HUDEP-2 (cell line): ENCODE data around the gene DENND4A.

Source experiments
- DNase-seq, 76 experiments: peaks; one replicate each; lab custom pipeline; 2025; ENCODE audit not compliant: unreplicated experiment in 76 of 76; lab: John Stamatoyannopoulos, UW

DENND4A gene

DNA sequence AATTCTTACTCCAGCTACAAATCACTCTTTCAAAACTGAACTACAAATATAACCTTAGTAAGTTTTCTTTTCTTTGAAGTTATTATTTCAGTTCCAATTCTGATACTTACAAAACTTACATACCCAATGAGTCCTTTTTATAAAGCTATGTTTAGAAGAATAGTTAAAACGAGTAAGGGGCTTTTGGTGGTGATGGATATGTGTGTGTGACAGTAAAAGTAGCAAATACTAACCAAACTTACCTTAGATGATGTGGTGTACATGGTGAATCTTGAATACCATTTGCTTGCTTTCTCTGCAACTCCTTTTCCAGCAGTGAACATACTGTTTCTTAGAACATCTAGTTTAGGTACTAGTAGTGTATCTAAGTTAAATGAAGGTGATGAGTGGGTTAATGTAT is 101.9 kb downstream of the DENND4A start:
- DNase-seq, result no peak

DNA sequence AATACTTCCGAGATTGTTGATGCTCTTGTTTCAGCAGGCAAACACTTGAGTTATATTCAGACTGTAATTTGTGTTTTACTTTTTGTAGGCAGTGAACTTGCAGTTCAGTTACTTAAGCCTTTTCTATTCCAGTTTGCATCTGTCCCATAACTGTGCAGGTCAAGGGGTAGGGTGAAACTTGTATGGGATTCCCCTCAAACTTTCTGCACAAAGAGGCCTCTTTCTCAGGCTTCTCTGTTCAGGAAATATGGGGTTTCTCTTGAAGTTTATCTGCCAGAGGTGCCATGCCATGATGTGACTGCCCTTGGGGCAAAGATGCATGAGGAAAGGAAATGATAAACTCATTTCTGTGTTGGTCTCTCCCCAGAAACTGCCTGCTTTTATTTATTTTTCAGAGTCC is 103.6 kb downstream of the DENND4A start:
- DNase-seq, result no peak

DNA sequence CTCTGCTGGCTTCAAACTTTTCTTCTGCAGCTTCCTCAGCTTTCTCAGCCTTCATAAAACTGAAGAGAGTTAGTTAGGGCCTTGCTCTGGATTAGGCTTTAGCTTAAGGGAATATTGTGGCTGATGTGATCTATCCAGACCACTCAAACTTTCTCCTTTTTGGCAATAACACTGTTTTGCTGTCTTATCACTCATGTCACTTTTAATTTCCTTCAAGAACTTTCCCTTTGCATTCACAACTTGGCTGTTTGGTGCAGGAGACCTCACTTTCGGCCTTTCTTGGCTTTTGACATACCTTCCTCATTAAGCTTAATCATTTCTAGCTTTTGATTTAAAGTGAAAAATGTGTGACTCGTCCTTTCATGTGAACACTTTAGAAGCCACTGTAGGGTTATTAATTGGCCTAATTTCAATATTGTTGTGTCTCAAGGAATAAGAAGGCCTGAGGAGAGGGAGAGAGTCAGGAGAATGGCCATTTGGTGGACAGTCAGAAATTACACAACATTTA is 109.6 kb downstream of the DENND4A start:
- no peak for DNase-seq

DNA sequence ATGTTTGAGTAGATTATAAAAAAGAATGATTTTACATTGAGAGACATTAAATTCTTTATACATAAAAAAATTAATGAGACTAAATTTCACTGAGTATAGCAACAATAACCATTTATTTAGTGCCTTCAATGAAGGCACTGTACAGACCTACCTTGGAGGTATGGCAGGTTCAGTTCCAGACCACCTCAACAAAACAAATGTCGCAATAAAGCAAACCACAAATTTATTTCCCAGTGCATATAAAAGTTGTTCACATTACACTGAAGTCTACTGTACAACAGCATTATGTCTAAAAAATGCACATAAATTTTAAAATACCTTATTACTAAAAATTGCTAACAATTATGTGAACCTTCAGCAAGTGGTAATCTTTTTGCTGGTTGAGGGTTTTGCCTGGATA is 111.5 kb downstream of the DENND4A start:
- DNase-seq, result no peak

DNA sequence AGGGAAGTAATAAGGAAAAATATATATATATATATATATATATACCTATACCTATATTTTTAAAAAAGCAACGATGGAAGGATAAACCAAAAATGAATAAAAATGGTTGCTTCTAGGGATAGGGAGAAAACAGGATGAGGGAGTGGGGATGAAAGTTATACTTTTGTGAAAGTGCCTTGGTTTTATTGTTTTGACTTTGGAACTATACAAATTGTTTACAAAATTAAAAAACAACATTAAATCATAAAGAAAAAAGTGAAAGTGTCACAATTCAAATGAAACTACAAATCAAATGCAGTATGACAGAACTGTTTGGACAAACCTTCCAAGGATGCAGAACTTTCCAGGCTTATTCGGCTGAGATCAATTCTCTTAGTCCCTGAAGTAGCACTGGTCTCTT is 116.0 kb downstream of the DENND4A start:
- DNase-seq, result no peak

DNA sequence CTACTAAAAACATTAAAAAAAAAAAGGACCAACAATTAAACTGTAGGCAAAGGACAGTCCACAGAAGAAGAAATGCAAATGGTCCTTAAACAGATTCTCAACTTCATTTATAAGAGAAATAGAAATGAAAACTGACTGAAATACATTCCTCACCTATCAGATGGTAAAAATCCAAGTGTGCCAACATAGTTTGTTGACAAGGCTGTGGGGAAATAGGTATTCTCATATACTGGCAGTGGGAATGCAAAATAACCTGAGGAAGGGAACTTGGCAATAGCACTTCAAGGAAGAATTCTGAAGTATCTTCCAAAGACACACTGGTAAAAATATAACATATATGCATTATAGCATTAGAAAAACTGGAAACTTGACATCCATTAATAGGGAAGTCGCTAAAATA is 116.5 kb downstream of the DENND4A start:
- DNase-seq, result no peak

DNA sequence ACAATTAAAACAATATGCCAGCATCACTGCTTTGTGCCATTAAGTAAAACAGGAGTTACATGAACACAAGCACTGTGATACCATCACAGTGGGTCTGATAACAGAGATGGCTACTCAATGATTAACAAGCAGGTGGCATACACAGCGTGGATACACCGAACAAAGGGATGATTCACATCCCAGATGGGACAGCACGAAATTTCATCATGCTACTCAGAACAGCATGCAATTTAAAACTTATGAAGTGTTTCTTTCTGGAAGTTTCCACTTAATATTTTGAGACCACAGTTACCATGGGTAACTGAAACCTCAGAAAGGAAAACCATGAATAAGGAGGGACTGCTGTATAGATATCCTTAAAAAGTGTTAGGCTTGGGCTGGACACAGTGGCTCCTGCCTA is 125.8 kb downstream of the DENND4A start:
- no peak for DNase-seq

DNA sequence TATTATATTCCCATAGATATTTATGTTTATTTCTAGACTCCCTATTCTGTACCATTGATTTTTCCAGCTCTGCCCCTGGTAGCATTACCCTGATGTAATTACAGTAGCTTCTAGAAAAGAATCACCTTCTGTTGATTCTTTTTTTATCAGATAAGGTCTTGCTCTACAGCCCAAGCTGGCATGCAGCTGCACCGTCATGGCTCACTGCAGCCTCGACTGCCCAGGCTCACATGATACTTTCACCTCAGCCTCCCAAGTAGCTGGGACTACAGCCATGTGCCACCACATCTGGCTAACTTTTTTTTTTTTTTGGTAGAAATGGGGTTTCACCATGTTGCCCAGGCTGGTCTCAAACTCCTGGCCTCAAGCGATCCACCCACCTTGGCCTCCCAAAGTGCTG is 128.6 kb downstream of the DENND4A start:
- no peak for DNase-seq

DNA sequence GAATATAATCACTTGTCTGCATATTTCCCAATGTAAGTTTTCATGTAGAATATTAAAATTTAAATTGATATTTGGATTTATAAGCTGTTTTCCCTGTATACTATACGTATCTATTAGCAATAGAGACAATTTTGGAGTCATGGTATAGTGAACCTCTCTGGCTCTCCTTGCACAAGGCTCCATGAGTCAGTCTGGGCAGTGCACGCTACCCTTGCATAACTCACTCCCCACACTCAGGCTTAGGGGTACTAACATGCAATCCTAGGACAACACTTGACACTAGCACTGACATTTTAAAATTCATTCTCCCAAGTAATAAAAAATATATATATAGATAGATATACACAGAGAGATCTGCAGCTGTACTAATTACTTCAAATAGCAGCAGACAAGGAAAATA is 131.2 kb downstream of the DENND4A start:
- DNase-seq, result no peak

DNA sequence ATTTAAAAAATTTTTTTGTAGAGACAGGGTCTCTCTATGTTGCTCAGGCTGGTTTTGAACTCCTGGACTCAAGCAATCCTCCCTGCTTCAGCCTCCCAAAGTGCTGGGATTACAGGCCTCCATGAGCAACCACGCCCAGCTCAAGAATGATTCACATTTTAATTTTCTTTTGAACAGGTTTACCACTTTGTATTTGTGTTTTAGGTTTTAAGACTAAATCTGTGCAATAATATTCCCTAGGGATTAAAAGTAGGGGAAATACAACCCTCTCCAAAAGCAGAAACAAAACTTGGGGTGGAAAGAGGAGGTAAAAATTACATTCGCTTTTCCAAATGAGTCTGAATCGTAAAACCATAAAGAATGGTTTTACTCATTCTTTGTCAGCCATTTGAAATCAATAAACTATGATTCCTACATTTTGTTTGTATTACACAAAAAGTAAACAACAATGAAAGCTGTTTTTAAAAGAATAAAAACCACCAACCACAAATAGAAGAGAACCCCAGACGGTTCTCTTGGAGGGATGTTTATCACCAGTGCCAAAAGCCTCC is 132.5 kb downstream of the DENND4A start:
- no peak for DNase-seq

DNA sequence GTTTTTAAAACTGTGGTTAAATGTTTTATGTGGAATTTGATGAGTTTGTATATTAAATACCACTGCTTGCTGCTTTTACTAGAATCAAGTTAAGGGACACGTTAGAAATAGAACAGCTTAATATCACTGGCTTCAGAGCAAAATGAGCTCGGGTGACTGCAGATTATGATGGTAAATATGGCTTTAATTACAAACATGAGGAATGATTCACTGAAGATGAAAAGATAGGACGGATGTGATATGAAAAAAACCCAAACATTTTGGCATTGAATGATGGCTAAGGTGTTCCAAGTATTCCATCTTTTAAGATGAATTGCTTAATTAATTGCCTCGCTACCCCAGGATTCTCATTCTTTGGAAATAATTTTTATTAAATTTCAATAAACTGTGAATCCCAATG is 136.6 kb downstream of the DENND4A start:
- DNase-seq, result no peak

DNA sequence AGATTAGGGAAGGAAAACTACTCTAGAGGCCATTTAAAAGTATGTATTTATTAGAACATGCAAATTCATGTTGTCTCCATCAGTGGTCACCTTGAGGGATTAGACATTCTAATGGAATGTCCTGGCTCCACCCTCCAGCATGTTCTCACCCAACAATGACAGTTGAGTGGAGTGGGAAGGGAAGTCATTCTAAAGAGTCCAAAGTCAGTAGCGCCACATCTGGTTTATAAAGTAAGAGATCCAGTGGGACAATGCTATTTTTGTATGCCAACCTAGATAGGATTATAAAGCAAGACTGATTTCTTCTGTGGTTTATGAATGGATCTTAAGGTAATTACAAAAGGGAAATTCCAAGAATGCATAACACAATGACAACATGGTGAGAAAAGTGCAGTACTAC is 137.1 kb downstream of the DENND4A start:
- DNase-seq, result no peak

DNA sequence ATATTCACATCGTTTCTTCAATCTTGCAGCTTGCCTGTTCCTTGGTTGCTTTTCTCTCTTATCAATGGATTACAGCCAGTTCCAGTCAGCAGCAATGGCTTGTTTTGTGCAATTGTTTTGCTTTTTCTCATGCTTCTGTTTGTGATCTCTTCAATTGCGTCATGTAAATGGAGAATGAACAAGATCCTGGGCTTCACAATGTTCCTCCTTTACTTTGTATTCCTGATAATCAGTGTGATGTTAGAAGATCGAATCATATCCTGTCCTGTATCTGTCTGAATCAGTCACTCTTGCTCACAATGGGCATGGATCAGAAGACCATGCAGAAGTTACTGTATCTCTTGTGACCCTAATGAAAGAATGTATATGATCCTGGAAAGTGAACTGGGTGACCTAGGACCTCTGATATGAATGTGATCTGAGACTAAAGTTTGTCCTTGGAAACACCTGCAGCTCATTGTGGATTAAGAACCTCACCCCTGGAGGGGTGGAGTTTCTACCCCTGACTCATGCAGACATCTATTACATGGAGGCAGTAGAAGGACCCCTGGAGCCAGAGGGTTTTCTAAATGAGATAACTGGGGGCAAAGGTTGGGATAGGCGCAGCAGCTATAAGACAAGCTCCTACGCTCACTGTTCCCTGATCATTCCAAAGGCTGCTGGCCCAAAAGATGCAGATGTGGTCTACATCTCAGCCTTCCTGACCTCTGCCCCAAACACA is 138.1 kb downstream of the DENND4A start:
- no peak for DNase-seq

DNA sequence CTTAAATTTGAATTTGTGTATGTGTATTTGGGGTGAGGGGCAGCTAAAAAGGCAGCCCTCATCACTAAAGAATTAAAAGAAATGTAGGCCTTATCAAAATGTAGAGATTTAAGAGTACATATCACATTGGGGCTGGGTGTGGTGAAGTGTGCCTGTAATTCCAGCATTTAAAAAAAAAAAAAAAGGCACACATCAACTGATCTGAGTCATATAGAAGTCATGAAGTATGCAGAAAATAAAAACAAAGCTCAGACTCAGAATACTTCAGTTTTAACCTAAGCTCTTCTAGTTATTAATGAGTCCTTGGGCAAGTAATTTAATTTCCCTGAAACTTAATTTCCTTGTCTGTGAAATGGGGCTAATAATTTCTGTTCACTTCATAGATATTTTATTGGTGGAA is 138.8 kb downstream of the DENND4A start:
- no peak for DNase-seq

DNA sequence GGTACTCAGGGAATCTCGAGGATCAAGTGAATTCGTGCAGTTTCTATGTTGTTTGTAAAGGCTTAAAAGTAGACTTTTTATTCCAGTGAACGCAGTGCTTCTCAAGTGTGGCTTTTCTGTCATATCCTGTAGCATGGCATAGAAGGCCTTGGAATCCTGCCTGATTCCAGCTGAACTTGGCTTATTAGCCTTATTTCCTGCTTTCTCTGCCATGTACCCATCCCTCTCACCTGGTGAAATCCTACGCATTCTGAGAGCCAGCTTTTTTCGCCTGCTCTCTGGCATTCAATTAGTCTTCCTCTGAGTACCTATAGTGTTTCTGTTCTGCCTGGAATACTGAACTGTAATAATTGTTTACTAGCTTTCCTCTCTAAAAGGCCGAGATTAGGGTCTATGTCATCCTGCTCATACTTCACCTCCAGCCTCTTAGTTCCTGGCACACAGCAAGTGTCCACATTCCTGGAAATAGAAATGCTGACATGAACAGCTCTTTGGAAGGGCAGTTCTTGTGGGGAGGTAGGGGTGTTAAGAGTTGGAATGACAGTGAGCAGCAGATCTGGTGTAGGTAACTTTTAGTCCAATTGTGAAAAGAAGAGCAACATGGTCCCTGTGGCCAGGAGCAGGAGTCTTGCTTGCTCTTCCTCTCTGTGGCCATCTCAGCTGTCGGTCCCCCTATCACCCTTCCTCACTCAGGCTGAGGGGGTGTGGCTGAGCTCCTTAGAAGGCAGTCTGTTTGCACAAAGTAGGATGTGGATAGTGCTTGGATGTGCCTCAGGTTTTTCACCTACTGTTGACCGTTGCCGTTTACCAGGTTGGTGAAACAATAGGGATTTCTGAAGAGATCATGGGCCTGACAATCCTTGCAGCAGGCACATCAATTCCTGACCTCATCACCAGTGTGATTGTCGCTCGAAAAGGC is 140.0 kb downstream of the DENND4A start:
- no peak for DNase-seq

DNA sequence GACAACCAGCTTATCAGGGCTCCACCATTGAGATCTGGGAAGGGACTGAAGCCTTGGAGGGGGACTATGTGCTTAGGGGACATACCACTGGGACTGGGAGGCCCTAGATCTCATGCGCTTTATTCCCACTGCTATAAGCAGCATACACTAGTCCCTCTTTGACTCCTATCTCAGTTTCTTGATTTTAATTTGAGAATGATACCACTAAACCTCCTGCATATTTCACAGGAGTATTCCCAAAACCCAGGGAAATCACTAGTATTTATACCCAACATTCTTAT is 141.1 kb downstream of the DENND4A start:
- no peak for DNase-seq

DNA sequence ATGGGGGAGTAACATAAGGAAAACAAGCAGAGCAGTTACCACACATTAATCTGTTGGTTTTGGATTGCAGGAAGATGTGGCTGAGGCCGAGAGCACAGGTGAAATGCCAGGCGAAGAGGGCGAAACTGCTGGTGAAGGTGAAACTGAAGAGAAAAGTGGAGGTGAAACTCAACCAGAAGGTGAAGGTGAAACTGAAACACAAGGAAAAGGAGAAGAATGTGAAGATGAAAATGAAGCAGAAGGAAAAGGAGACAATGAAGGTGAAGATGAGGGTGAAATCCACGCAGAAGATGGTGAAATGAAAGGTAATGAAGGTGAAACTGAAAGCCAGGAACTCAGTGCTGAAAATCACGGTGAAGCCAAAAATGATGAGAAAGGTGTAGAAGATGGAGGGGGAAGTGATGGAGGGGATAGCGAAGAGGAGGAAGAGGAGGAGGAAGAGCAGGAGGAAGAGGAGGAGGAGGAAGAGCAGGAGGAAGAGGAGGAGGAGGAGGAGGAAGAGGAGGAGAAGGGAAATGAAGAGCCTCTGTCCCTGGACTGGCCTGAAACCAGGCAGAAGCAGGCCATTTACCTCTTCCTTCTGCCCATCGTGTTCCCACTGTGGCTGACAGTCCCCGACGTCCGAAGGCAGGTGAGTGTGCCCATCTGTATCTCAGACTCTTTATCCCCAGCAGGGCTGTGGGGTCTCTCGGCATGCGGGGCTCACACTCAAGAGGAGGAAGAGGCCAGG is 141.6 kb downstream of the DENND4A start:
- no peak for DNase-seq

DNA sequence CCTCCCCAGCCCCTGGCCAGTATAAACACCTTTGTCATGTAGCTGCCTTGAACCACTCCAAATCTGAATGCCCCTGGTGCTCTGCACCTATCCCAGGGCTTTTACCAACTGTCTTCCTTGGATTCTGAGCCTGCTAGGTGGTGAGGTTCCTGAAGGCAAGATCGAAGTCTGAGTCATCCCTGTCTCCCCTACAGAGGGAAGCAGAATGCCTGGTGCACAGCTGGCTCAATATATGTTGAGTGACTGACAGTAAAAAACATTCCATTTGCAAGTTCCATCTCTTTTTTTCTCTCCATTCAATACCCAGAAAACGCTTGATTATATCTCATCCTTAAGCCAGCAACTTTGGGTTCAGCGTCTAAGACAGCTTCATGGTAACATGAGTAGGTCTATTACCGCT is 145.6 kb downstream of the DENND4A start:
- no peak for DNase-seq

DNA sequence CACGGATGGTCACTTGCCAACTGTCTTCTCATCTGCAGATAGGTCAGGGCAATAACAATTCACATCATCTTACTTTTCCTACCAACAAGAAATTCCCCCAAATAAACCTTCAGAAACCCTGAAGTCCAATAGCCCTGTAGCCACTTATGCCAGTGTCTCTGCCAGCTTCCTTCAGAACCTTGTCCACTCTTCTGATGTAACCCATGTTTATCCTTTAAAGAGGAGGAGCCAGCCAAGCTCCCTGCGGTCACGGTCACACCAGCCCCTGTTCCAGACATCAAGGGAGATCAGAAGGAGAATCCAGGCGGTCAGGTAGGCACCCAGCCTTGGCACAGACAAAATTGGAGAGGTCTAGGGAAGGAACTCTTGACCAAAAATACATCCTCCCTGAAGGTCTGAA is 146.7 kb downstream of the DENND4A start:
- DNase-seq, result no peak

DNA sequence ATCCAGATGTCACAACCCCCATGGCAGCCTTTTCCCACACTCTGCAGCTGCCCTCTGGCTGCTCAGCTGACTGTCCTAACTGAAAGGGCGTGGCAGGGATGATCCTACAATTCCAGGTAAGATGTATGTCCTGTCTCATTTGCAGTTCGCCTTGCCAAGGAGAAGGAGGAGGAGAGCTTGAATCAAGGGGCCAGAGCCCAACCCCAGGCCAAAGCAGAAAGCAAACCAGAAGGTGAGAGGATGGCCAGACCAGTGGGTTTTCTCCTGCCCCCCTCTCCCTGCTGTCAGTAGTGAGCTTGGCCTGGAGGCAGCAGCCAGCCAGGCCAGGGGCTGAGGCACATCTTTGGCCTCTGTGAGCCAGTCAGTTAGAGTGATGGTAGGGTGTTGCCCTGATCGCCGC is 147.8 kb downstream of the DENND4A start:
- no peak for DNase-seq

DNA sequence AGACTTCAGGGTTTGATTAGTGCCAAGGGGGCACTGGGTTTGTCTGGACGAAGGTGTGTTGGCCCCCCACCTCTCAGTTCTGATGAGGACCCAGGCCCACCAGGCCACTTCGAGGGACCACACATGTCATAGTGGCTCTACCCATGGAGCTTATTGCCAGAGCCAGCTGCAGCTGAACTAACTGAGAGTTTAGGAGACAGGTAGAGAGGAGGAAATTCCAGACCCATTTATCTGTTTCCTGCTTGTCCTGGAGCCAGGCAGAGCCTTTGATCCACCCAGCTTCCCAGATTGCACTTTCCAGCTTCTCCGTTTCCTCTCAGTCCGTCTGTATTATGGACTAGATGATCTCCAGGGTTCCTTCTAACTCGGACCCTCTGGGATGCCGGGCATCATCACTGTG is 149.5 kb downstream of the DENND4A start:
- no peak for DNase-seq
